AG08395 (cell line): ENCODE results near the gene CATSPERZ.

ENCODE experiments used
- DNase-seq: peaks from one replicate; pipeline ENCODE4 v3.0.0; 2012; ENCODE audit warnings: mixed read lengths, low spot score

Gene CATSPERZ, protein sequence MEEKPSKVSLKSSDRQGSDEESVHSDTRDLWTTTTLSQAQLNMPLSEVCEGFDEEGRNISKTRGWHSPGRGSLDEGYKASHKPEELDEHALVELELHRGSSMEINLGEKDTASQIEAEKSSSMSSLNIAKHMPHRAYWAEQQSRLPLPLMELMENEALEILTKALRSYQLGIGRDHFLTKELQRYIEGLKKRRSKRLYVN

DNA sequence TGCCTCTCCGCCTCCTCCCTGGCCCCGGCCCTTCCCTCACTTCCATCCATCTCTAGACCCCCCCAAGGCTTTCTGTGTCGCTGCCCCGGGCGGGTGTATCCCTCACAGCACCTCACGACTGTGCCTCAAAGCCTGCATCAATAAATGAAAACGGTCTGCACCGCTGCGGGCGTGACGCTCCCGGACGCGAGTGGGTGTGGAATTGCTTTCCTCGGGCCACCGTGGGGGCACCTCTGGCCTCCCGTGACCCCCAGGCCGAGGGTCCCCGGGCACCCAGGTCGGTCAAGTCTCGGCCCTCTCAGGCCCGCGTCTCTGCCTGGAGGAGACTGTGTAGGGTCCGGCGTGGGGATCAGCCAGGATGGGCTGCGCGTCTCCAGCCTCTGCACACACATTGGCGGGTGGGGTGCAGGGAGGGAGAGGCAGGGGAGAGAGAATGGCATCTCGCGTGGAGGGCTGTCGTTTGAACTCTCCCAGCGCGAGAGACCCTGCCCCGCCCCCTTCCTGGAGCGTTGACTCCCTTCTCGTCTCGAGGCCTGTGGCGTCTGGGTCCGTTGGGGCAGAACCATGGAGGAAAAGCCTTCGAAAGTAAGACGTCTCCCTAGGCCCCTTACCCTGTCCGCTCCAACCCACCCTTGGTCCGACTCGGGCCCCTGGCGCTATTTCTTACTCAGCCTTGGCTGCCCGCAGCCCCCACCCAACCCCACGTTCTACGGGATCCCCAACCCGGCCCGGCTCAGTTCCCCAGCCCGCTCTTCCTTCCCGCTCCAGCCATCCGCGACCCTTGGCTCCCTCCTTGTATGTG lies at the start of gene CATSPERZ:
Gene CATSPERZ, plus strand, starts transcription at position 512 of the 802 bp plus-strand sequence. Its CDS starts 53 bp downstream, at position 565.
- no peak for DNase-seq

GRCh38 chr11:64250415-64251015 lies 49.6 kb upstream of the CATSPERZ start:
- no peak for DNase-seq

- peak; percentile 86 for DNase-seq
Observed at GRCh38 chr11:64251016-64251752, 49.0 kb upstream of the CATSPERZ start, which contains the start of gene PLCB3. Gene PLCB3 (plus strand): TSS chr11:64251530. CDS start chr11:64251650, 120 bp downstream.

- no peak for DNase-seq
Observed at GRCh38 chr11:64251753-64252002, 48.5 kb upstream of the CATSPERZ start.

DNA sequence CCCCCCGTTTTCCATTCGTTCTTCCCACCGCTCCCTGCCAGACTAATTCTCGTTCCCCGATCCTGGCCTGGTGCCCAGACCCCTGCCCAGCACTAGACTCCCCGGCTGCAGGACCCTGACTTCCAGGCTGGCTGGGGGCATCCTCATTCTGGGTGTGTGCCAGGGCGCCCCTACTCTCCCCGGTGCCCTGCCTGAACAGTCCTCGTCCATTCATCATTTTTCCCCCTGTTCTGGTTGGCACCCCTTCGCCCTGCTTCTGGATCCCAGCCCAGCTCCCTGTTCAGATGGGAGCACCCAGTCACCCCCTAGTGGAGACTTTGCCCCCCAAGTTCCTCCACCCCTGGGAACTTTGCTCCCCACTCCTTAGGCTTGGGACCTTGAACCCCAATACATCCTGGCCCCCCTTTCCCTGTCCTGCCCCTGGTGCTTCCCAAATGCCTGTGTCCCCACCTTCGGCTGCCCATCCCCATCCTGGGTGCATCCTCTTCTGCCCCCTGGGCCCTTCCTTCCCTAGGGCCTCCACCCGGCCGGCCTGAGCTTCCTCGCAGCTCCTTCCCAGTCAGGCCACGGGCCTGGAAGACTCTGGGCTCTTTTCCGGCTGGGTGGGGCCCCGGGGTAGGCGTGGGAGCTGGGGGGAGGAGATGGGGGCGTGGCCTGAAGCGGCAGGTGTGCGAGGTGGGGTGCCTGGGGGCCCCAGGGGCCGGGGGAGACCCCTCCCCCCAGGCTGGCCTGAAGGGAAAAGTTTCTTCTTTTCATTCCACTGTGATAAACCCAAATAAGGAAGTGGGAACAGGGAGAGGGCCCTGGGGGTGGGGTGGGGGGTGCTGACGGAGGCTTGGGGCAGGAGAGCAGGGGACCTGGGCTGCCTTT lies 47.9 kb upstream of the CATSPERZ start:
- peak; percentile 70 for DNase-seq

- DNase-seq = no peak
Observed at GRCh38 chr11:64253043-64253442, 47.1 kb upstream of the CATSPERZ start.

DNA sequence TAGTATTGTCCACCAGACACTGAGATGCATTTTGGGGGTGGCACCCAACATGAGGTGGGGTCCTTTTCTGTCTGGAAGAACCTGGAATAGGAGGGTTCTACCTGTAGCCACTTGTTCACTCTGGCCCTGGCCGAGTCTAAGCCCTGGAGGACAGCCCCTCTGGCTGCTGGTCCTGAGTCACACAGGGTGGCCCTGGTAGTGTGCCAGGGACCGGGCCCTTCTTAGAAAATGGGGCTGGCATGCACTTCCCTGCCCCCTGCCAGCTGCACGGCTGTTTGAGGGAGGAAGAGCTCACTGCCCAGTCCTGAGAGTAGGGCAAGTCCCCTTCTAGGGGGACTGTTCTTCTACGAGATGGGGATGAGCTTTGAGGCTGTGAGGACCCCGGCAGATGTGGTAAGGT lies 46.7 kb upstream of the CATSPERZ start:
- DNase-seq = peak; percentile 29

DNA sequence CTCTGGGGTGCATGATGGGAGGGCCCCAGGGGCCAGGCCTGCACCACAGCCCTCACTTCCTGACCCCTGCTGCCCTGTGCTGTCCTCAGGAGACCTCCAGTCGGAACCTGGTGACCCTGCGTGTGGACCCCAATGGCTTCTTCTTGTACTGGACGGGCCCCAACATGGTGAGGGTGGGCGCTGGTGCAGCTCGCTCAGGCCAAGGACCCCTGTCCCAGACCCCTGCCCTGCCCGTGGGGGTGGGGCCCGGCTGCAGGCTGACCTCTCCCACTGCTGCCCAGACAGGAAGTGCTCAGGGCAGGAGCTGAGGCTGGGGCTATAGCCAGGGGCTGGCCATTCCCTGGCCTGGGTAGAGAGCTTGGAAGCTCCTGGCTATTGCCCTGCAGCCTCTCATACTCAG lies 45.8 kb upstream of the CATSPERZ start:
- DNase-seq = no peak

DNA sequence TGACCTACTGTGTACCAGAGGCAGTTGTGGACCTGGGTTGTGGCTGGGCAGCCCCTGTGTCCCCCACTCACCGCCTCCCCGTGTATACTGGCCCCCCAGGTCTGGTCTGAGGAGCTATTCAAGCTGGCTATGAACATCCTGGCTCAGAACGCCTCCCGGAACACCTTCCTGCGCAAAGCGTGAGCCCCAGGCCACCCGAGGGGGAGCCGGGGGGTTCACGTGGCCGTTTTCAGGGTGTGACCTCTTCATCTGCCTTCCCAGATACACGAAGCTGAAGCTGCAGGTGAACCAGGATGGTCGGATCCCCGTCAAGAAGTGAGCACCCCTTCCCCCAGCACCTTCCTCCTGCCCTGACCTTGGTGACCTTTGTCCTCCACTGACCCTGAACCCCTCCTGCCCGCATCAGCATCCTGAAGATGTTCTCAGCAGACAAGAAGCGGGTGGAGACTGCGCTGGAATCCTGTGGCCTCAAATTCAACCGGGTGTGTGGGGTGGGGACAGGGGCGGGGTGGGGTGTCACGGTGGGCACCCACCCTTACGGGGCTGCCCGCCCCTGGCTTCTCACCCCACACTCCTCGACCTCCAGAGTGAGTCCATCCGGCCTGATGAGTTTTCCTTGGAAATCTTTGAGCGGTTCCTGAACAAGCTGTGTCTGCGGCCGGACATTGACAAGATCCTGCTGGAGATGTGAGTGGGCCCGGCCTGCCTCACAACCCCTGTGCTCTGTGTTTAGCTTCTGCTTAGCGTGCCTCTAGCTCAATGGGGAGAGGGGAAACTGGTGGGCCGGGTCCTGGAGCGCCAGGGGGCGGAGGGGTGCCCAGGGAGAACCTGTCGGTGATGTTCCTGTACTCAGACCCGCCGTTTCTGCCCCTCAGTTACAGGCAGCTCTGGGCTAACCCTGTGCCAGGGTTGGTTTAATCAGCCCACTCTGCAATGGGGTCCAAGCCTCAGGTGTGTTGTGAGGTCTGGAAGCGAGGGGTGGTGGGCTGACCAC lies 44.7 kb upstream of the CATSPERZ start:
- DNase-seq = no peak

- DNase-seq = no peak
Observed at GRCh38 chr11:64256300-64256699, 43.9 kb upstream of the CATSPERZ start.

DNA sequence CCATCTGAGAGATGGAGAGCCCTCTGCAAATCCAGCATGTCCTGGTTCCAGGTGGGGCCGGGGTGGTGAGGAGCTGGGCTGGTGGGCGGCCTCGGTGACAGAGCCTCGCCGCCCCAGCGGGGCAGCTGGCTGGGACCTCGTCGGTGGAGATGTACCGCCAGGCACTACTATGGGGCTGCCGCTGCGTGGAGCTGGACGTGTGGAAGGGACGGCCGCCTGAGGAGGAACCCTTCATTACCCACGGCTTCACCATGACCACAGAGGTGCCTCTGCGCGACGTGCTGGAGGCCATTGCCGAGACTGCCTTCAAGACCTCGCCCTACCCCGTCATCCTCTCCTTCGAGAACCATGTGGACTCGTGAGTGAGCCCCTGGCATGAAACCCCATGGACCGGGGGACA lies 41.8 kb upstream of the CATSPERZ start:
- DNase-seq = no peak

- DNase-seq = no peak
Observed at GRCh38 chr11:64258946-64259532, 41.1 kb upstream of the CATSPERZ start.

GRCh38 chr11:64259533-64260067 lies 40.6 kb upstream of the CATSPERZ start:
- no peak for DNase-seq

DNA sequence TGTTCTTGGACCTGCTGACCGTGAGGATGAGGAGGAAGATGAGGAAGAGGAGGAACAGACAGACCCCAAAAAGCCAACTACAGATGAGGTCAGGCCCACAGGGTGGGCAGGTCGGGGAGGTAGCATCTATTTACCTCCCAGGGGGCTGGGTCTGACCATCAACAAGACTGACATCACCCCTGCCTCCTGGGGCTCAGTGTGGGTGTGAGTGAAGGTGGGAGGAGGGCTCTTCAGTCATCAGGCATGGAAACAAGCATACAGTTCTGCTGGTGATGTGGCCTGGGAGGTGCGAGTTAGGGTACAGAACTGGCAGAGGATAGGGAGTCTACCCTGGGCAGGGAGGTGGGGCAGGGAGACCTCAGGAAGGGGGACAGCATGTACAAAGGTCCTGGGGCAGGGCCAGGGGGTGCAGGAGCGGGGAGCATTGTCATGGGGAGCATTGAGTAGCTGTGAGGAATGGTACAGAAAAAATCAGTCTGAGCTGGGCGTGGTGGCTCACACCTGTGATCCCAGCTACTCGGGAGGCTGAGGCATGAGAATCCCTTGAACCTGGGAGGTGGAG lies 39.9 kb upstream of the CATSPERZ start:
- no peak for DNase-seq

DNA sequence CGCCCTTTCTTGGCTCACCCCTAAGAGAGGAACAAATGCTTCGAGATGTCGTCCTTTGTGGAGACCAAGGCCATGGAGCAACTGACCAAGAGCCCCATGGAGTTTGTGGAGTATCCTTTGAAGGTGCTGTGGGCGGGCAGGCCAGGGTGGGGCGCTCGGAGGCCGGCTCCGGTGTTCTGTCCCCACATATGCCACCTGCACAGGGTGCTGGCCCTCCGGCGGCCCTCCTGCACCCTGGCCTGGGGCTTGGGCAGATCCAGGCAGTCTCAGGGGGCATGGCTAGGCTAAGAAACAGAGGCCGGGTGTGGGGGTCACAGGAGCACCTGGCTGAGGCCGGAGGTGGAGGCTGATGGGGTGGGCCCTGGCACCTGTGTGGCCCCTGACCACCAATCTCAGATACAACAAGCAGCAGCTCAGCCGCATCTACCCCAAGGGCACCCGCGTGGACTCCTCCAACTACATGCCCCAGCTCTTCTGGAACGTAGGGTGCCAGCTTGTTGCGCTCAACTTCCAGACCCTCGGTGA lies 38.5 kb upstream of the CATSPERZ start:
- DNase-seq = no peak

DNA sequence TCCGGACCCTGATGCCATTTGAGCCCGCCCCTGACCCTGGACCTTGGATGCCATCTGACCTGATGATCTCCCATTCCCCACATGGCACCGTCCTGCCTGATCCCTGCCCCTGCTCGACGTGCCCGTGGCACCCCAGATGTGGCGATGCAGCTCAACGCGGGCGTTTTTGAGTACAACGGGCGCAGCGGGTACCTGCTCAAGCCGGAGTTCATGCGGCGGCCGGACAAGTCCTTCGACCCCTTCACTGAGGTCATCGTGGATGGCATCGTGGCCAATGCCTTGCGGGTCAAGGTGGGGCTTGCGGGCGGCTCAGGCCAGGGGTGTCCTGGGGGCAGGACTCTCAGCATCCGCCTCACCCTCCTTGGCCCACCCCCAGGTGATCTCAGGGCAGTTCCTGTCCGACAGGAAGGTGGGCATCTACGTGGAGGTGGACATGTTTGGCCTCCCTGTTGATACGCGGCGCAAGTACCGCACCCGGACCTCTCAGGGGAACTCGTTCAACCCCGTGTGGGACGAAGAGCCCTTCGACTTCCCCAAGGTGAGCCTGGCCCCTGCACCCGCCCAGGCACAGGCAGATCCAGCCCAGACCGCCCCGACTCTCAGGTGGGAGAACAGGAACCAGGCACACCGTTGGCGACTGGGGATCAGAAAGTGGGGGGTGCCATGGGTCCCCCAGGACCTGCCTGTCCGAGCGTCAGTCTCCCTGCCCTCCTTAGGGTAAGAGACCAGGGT lies 37.7 kb upstream of the CATSPERZ start:
- no peak for DNase-seq

GRCh38 chr11:64263021-64263946 lies 36.9 kb upstream of the CATSPERZ start:
- peak; percentile 19 for DNase-seq
